GM15510 (cell line): ENCODE results near the gene TRIM29.

ENCODE experiments used
- POLR2A ChIP-seq: IDR thresholded peaks from 3 replicates; pipeline ENCODE4 v1.6.1; 2011; ENCODE audit warnings: borderline replicate concordance; ENCODE audit not compliant: insufficient read length; ENCODE audit errors: extremely low read depth

The TRIM29 gene

GRCh38 chr11:120079750-120080610, 57.9 kb downstream of the TRIM29 start:
- TF ChIP-seq POLR2A = no peak

- TF ChIP-seq POLR2A = no peak
Observed at GRCh38 chr11:120078397-120078796, 59.5 kb downstream of the TRIM29 start.

- TF ChIP-seq POLR2A = no peak
Observed at GRCh38 chr11:120074076-120074475, 63.8 kb downstream of the TRIM29 start.

GRCh38 chr11:120073196-120073595, 64.7 kb downstream of the TRIM29 start:
- TF ChIP-seq POLR2A = no peak

DNA sequence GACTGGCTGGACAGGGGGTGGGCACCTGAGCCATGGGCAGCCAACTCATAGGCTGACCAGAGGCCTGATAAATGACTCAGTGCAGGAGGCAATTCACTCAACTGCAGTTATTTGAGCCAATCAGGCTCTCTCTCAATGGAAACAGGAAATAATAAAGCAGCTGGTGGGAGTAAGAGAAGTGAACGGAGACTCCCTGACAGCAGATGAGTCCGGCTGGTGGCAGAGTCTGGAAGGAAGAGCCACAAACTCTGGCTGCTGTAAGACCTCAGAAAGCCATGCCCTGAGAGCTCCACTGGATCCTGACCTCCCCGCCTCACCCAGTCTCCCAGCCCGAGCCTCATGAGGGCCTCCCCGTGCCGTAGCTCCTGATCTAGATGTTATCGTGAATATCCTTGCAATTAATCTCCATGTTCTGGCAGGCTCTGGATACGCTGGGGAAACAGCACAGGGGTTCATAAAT, 69.8 kb downstream of the TRIM29 start:
- TF ChIP-seq POLR2A = no peak

GRCh38 chr11:120067438-120068113, 70.3 kb downstream of the TRIM29 start:
- no peak for TF ChIP-seq POLR2A

GRCh38 chr11:120066738-120067437, 71.0 kb downstream of the TRIM29 start:
- TF ChIP-seq POLR2A = no peak

DNA sequence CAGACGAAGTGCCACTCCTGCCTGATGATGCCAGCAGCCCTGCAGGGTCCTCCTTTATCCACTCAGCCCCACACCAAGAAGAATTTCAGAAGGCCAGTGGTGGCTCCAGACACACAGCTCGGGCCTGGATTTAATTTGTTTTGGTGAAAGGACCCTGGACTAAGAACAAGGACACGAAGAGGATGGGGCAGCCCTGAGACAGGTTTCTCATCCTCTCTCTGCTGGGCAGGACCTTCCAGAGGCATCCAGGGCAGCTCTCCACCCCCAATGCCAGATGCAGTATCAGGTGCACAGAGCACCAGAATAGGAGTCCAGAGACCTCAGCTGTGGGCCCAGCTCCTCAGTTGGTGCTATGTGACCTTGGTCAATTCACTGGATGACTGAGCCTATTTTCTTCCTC, 72.0 kb downstream of the TRIM29 start:
- TF ChIP-seq POLR2A = no peak

- TF ChIP-seq POLR2A = no peak
Observed at GRCh38 chr11:120065176-120065575, 72.7 kb downstream of the TRIM29 start.

DNA sequence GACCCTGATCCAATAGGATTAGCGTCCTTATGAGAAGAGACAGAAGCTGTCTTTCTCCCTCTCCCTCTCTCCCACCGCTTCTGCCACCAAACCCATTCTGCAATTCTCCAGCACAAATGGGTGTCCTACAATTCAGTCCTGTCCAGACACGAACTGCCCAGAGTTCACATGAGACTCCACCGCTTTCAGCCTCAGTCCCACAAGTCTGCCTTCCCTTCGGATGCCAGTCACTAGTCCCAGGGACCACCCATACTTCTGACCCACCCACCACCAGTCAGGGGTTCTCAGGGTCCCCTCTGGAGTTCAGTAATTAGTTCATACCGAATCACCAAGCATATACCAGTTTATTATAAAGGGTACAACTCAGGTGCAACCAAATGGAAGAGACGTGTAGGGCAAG, 73.6 kb downstream of the TRIM29 start:
- TF ChIP-seq POLR2A = no peak

- no peak for TF ChIP-seq POLR2A
Observed at GRCh38 chr11:120063686-120064340, 74.1 kb downstream of the TRIM29 start.

GRCh38 chr11:120062561-120062930, 75.4 kb downstream of the TRIM29 start:
- TF ChIP-seq POLR2A = no peak

DNA sequence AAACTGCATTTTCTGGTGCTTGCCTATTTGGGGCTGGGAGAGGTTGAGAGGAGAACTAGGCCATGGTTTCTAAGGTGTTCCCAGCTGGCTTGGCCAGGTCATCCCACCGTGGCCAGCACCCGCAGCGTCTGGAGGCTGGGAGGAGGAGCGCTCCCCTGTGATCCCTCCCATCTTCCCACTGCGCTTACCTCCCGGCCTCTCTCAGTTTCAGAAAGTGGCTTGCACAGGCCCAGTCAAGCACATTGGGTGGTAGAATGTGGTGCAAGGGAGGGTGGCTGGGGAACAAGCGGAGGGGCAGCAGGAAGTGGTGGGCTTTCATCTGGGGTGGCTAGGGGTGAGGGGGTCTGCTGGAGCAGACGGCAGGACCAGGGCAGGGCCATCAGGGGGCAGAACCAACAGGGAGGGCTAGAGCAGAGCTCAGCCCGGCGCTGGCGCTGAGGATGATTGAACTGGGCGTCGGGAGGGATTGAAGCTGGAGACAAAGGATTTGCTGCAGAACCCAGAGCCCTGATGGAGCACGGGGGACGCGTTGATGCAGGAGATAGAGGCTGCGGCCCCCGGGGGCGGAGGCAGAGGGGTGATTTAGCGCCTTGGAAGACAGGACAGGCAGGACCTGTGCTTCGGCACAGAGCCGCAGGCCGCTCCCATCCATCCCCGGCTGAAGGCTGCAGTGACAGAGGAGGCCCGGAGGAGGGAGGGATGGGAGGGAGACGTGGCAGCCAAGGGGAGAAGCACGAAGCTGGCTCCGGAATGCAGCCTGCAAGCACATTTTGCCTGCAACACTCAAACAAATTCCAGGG, 76.0 kb downstream of the TRIM29 start:
- no peak for TF ChIP-seq POLR2A
